Medulla oblongata (tissue), 1 donor: ENCODE measurements around the gene CA9.
A peak's percentile ranks its signal among the peaks of the same experiment; 100 is the strongest.
"Not testable (repeated sequence)": the region's sequence is repeated elsewhere in the genome, so short reads cannot be mapped to it uniquely, and the experiment has no call there.

Source experiments
- DNase-seq: peaks from one replicate; pipeline ENCODE4 v3.0.0-alpha.2; 2015; ENCODE audit errors: extremely low spot score

The CA9 gene

GRCh38 chr9:35673132-35674024 is at the start of gene CA9:
CA9 (plus strand) TSS chr9:35673928; CDS start chr9:35673960, 32 bp downstream.
- DNase-seq = peak; percentile 47

- DNase-seq = no peak
Observed at GRCh38 chr9:35627575-35627974, 46.2 kb upstream of the CA9 start.

- DNase-seq = no peak
Observed at GRCh38 chr9:35628389-35628991, 45.2 kb upstream of the CA9 start.

- no peak for DNase-seq
Observed at GRCh38 chr9:35629597-35629996, 44.1 kb upstream of the CA9 start.

GRCh38 chr9:35635730-35636129 is 38.0 kb upstream of the CA9 start:
- no peak for DNase-seq

GRCh38 chr9:35636135-35636876 is 37.4 kb upstream of the CA9 start:
- DNase-seq = peak; percentile 34

- DNase-seq = not testable (repeated sequence)
Observed at GRCh38 chr9:35636877-35637246, 36.9 kb upstream of the CA9 start.

- DNase-seq = not testable (repeated sequence)
Observed at GRCh38 chr9:35637427-35637955, 36.2 kb upstream of the CA9 start.

- not testable (repeated sequence) for DNase-seq
Observed at GRCh38 chr9:35638751-35639150, 35.0 kb upstream of the CA9 start.

- not testable (repeated sequence) for DNase-seq
Observed at GRCh38 chr9:35639225-35639624, 34.5 kb upstream of the CA9 start.

GRCh38 chr9:35639631-35640030 is 34.1 kb upstream of the CA9 start:
- no peak for DNase-seq

GRCh38 chr9:35640431-35640830 is 33.3 kb upstream of the CA9 start:
- DNase-seq = not testable (repeated sequence)

GRCh38 chr9:35641478-35641877 is 32.2 kb upstream of the CA9 start:
- not testable (repeated sequence) for DNase-seq

GRCh38 chr9:35643046-35643445 is 30.7 kb upstream of the CA9 start:
- DNase-seq = no peak

- DNase-seq = not testable (repeated sequence)
Observed at GRCh38 chr9:35645736-35646135, 28.0 kb upstream of the CA9 start.

- DNase-seq = peak; percentile 38
Observed at GRCh38 chr9:35646153-35646532, 27.6 kb upstream of the CA9 start.

GRCh38 chr9:35646533-35647265 is 27.0 kb upstream of the CA9 start:
- DNase-seq = peak; percentile 95

- peak; percentile 49 for DNase-seq
Observed at GRCh38 chr9:35649431-35650340, 24.0 kb upstream of the CA9 start.

- DNase-seq = no peak
Observed at GRCh38 chr9:35650341-35651158, 23.2 kb upstream of the CA9 start, which contains the start of gene SIT1. SIT1 (minus strand) TSS chr9:35650931; CDS start chr9:35650853, 78 bp downstream.
